Neural cell (in vitro differentiated cells): ENCODE data around the gene KIF13A.

Source experiments
- EP300 ChIP-seq: fragments of 450-650 bp; conservative IDR thresholded peaks from 2 replicates; pipeline ENCODE4 v1.6.1; 2014; ENCODE audit warnings: antibody characterized with exemption, mild to moderate bottlenecking, moderate library complexity; ENCODE audit not compliant: poor library complexity, severe bottlenecking
- RAD21 ChIP-seq: fragments of 450-650 bp; conservative IDR thresholded peaks from 2 replicates; pipeline ENCODE4 v1.6.1; 2014; ENCODE audit warnings: antibody characterized with exemption, mild to moderate bottlenecking, moderate library complexity
- TF ChIP-seq, protein P1 (sequence below): fragments of 450-650 bp; IDR thresholded peaks from 2 replicates; pipeline ENCODE4 v1.5.1; 2014; ENCODE audit warnings: antibody characterized with exemption, mild to moderate bottlenecking, moderate library complexity; ENCODE audit not compliant: poor library complexity, severe bottlenecking

DNA sequence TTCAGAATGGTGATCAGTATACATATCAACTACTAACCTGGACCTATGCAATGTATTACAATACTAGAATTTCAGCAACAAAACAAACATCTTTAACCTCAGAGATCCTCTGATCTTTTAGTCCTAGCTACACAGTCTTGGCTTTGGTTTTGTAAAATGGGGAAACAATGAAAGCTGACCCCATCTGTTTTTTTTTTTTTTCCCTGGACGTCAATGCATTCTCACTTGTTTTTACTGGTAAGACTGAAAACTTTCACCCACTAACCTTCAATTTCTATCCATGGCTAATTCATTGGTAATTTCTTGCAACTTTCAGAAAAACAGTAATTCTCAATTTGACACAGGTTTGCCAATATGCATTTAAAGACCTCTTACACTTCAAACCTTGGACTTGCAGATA, 3.0 kb downstream of the KIF13A start:
- TF ChIP-seq, protein P1, sequence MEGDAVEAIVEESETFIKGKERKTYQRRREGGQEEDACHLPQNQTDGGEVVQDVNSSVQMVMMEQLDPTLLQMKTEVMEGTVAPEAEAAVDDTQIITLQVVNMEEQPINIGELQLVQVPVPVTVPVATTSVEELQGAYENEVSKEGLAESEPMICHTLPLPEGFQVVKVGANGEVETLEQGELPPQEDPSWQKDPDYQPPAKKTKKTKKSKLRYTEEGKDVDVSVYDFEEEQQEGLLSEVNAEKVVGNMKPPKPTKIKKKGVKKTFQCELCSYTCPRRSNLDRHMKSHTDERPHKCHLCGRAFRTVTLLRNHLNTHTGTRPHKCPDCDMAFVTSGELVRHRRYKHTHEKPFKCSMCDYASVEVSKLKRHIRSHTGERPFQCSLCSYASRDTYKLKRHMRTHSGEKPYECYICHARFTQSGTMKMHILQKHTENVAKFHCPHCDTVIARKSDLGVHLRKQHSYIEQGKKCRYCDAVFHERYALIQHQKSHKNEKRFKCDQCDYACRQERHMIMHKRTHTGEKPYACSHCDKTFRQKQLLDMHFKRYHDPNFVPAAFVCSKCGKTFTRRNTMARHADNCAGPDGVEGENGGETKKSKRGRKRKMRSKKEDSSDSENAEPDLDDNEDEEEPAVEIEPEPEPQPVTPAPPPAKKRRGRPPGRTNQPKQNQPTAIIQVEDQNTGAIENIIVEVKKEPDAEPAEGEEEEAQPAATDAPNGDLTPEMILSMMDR, result no peak
- TF ChIP-seq EP300, result no peak
- no peak for TF ChIP-seq RAD21
